A549 treated with RU486 at 1 μM for 4 hours (cell line): ENCODE measurements around the gene ITPK1. TPM values are rescaled to one million over a fixed set of nuclear protein-coding genes. Genes with fewer than 3 reads are reported as not detected.

Experiments used
- total RNA-seq: library from RNA; stranded (reverse); fragments of 200-300 nt; extraction: Qiagen RNA extraction; gene quantifications from 5 replicates; pipeline ENCODE4 v1.2.3, GENCODE V29; 2022; ENCODE audit warnings: low read depth

ITPK1 gene
- total RNA-seq: 41.0 to 53.7 TPM (median 48.2 TPM) in 5 replicates

GRCh38 chr14:93115821-93116675 is at the start of gene ITPK1:
Gene ITPK1 (minus strand): TSS chr14:93115925. CDS start chr14:93115163, 762 bp downstream.

GRCh38 chr14:92922883-92923743 is 192.6 kb downstream of the ITPK1 start, which contains the start of gene CHGA:
Gene CHGA (plus strand): TSS chr14:92923150. CDS start chr14:92923360, 210 bp downstream.

Other genes with a start within 250 kb of the ITPK1 start
- gene CHGA, start 192.8 kb downstream of the ITPK1 start, total RNA-seq: 0.86 to 2.1 TPM (median 1.4 TPM) in 5 replicates
- 11.3 to 16.2 TPM (median 14.4 TPM) in 5 replicates for gene MOAP1, start 69.0 kb upstream of the ITPK1 start, total RNA-seq
- gene LYSET, start 69.4 kb upstream of the ITPK1 start, total RNA-seq: 29.3 to 40.6 TPM (median 37.2 TPM) in 5 replicates
- 10.4 to 16.2 TPM (median 15.7 TPM) in 5 replicates for gene GON7, start 91.1 kb upstream of the ITPK1 start, total RNA-seq
- 22.3 to 32.8 TPM (median 26.9 TPM) in 5 replicates for gene UBR7, start 91.3 kb upstream of the ITPK1 start, total RNA-seq
- 7.6 to 12.6 TPM (median 12.4 TPM) in 5 replicates for gene BTBD7, start 217.1 kb upstream of the ITPK1 start, total RNA-seq
- gene COX8C, start 231.3 kb upstream of the ITPK1 start, total RNA-seq: not detected in 5 replicates